HG03558 (cell line): ENCODE data around the gene ZNF358.

ENCODE experiments used
- ATAC-seq: cut with Tn5 transposase; IDR thresholded peaks from one replicate; pipeline ENCODE4 v1.9.1; 2021; ENCODE audit warnings: moderate number of reproducible peaks; ENCODE audit not compliant: unreplicated experiment; ENCODE audit errors: extremely low read depth

ZNF358 gene

GRCh38 chr19:7554565-7554964 lies 38.7 kb downstream of the ZNF358 start:
- ATAC-seq, result no peak

GRCh38 chr19:7554990-7555864 lies 39.3 kb downstream of the ZNF358 start:
- ATAC-seq, result no peak

- no peak for ATAC-seq
Measured at GRCh38 chr19:7556696-7557315, 40.9 kb downstream of the ZNF358 start.

GRCh38 chr19:7558667-7559066 lies 42.8 kb downstream of the ZNF358 start:
- ATAC-seq, result no peak

- ATAC-seq, result no peak
Measured at GRCh38 chr19:7559102-7559501, 43.2 kb downstream of the ZNF358 start.

- no peak for ATAC-seq
Measured at GRCh38 chr19:7560255-7560654, 44.4 kb downstream of the ZNF358 start.

GRCh38 chr19:7561325-7561724 lies 45.4 kb downstream of the ZNF358 start:
- no peak for ATAC-seq

GRCh38 chr19:7562646-7563393 lies 46.9 kb downstream of the ZNF358 start:
- no peak for ATAC-seq

GRCh38 chr19:7564866-7565265 lies 49.0 kb downstream of the ZNF358 start:
- no peak for ATAC-seq

- ATAC-seq, result no peak
Measured at GRCh38 chr19:7565332-7565731, 49.4 kb downstream of the ZNF358 start.
